ENCODE measurements around the gene RDM1.
"Not testable (repeated sequence)": the region's sequence is repeated elsewhere in the genome, so short reads cannot be mapped to it uniquely, and the experiment has no call there.

The RDM1 gene

GRCh38 chr17:35897772-35898171, 32.8 kb downstream of the RDM1 start:
- not testable (repeated sequence) for DNase-seq

DNA sequence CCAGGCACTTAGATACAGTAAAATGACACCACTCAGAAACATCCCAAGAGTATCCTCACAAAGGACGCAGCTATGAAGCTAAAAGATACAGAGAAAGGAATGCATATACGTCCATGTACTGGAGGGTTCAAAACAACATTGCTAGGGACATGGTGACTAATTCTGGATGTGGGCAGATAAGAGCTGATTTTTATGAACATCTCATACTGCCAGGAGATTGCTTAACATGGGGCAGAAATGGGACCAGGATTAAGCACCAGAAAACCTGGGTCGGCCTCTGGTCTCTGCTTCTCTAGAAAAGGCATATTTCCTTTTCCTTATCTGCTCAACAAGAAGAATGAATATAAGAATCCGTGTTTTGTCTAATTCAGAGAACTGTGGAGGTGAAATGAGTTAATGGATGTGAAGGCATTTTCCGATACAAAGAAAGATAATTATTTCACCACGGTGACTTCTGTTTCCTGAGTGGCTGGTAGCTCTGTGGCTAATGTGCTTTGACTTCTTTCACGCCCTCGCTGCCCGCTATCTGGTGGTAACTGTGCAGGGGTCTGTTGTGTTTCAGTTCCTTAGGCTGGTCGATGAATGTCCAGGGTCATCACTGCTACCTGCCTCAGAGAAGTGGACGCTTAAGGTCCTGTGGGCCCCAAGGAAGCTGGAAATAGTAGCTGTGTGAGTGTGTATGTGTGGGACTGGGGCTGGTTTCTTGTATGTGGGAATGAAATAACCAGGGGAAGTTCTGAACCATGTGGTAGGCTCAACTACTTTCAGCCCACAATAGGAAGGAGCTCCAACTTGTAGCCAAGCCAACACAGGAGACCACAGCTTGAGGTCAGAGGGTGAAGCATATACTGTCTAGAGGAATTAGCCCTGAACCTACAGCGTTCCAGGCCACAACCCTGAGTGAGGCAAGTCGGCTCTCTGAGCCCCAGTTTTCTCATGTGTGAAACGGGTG, 34.7 kb downstream of the RDM1 start:
- DNase-seq: no peak

DNA sequence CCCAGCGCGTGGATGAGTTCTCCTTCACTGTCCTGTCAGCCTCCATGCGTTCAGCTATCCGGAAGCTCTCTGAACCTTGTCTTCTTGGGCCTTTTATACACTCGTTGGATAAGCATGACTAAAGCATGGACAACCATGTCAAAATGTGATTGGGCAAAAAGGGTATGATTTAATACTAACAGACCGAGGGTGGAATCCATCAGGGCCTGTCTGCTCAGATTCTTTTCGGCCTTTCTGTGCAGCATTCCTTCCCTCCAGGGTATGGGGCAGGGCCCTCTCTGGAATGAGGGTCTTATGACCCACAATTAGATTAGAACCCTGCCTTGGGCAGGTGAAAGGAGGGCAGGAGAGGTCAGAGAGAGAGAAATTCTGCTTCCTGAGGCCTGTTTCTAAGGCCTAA, 36.4 kb downstream of the RDM1 start:
- no peak for DNase-seq

GRCh38 chr17:35893751-35894150, 36.8 kb downstream of the RDM1 start:
- DNase-seq: no peak

GRCh38 chr17:35892091-35893035, 38.2 kb downstream of the RDM1 start:
- DNase-seq: peak; percentile 60

DNA sequence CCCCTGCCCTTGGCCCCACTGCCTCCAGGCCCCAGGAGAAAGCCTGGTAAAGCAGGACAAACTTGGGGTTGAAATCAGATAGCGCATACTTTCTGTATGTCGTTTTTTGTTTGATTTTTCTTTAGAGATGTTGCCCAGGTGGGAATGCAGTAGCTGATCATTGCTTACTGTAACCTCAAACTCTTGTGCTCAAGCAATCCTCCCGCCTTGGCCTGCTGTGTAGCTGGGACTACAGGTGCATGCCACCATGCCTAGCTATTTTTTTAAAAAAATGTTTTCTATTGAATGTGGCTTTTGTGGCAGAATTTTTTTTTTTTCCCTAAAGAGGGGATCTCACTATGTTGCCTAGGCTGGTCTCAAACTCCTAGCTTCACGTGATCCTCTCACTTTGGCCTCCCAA, 39.3 kb downstream of the RDM1 start:
- DNase-seq: no peak

GRCh38 chr17:35890774-35891155, 39.8 kb downstream of the RDM1 start:
- DNase-seq: no peak

DNA sequence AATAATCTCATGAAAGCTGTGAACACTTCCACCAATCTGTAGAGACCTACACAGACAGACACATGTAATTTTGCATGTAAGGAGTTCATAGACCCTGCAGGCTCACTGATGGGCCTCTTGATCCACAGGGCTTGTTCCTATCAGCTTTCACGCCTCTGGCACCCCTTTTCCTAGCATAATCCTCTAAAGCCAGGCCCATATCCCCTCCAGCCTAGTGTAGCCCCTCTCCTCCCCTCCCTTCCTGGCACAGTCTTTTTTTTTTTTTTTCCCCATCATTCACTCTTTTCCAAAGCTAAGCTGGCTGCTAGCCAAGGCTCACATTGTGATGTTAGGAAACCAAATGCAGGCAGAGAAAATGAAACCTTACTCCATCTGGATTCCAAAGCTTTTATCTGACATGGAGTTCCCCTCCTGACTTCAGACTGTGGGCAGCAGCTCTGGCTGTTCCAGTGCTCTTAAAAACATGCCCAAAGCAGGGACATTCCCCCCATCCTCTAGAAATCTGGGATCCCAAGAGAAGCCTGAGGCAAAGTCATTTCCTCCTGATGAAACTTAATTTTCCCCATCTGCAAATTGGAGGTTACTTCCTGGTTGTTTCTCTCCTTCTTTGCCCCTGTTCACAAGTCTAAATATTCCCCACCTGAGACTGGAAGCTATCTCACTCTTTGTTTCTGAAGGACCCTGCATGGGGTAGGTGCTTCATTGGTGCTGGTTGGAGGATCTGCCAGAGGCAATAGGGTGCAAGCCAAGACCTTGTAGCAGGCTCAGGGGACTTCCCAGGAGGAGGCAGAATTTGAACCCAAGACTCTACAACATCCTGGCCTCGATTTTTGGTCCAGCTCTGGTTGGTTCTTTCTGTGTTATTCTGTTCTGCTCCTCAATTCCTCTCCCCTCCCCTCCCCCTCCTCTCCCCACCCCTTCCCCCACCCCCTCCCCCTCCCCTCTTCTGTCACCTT, 40.5 kb downstream of the RDM1 start:
- DNase-seq: no peak

GRCh38 chr17:35889241-35889640, 41.3 kb downstream of the RDM1 start:
- DNase-seq: no peak

GRCh38 chr17:35879773-35880654, 50.6 kb downstream of the RDM1 start, which contains the start of gene CCL5:
Gene CCL5, minus strand, starts transcription at chr17:35880360.
- no peak for DNase-seq

DNA sequence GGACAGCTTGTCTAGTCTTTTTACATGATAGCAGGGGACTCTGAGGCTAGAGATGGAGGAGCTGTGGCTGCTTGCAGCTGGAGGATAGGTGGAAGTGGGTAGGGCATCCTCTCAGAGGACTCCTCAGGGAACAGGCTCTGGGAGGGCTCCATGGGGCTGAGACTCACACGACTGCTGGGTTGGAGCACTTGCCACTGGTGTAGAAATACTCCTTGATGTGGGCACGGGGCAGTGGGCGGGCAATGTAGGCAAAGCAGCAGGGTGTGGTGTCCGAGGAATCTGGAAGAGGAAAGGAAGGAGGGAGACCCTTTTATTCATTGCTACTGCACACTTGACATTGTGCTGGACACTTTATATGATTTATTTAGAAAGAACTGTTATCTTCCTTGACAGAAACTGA, 52.2 kb downstream of the RDM1 start:
- DNase-seq: no peak

DNA sequence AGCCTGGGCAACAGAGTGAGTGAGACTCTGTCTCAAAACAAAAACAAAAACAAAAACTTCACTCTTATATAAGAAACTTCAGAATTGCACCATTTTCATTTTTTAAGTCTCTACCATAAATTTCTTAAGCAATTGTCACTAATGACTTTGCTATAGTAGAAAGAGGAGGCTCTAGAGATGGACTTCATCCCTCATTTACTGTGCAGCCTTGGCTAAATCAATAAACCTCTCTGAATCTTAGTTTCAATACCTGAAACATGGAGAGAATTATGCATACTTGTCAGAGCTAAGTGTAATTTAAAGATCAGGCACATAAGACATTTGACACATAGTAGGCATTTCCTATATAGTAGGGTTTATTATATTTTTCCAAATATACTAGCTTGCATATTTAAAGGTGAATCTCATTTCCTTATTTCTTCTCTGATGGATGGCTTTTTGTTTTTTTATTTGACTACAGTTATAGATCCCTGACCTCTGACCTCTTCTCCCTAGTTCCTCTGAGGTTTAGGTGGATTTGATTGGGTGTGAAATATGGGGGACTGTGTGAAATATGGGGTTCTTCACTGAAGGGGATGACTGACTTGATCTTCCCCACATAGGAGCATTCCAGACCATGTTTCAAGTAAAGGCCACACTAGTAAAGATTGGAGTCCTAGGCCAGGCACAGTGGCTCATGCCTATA, 53.1 kb downstream of the RDM1 start:
- no peak for DNase-seq

GRCh38 chr17:35876534-35876933, 54.0 kb downstream of the RDM1 start:
- DNase-seq: no peak

GRCh38 chr17:35875800-35876139, 54.8 kb downstream of the RDM1 start:
- no peak for DNase-seq

GRCh38 chr17:35875072-35875799, 55.3 kb downstream of the RDM1 start:
- DNase-seq: no peak

- no peak for DNase-seq
Measured at GRCh38 chr17:35872196-35872980, 58.2 kb downstream of the RDM1 start.

GRCh38 chr17:35870906-35871819, 59.4 kb downstream of the RDM1 start:
- DNase-seq: no peak

DNA sequence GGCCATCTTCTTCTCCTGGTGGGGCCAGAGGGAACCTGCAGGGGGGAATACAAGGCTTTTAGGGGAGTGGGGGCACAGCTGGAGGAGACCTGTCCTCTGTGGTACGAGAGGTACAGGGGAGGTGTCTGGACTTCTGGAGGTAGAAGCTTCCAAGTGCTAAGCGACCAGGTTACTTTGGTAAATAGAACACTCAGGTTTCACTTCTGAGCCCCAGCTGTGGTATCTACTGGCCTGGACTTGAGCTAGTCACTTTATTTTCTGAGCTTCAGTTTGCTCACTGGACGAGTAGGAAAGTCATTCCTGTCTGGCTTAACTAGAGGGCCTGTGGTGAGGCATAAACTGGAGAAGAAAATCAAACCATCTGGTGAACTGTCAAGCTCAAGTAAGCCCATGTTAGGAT, 61.8 kb downstream of the RDM1 start, which contains the start of gene HEATR9:
HEATR9 (minus strand) TSS at position 155 of the 400 bp plus-strand sequence; CDS start at position 6, 149 bp downstream.
- no peak for DNase-seq
